Measurements from ENCODE around the gene BANP.

BANP gene

GRCh38 chr16:87945351-87946042, 5.7 kb upstream of the BANP start:
- TF ChIP-seq CTCF (IDR thresholded peaks at IDR 0.05; ENCODE audit: extremely low read depth, missing control alignments): no peak
- no peak for DNase-seq (ENCODE audit: low spot score)

- no peak for DNase-seq (ENCODE audit: low spot score)
- TF ChIP-seq CTCF (IDR thresholded peaks at IDR 0.05; ENCODE audit: extremely low read depth, missing control alignments): no peak
Measured at GRCh38 chr16:87946596-87947347, 4.5 kb upstream of the BANP start.

GRCh38 chr16:87947356-87948118, 3.7 kb upstream of the BANP start:
- TF ChIP-seq CTCF (IDR thresholded peaks at IDR 0.05; ENCODE audit: extremely low read depth, missing control alignments): no peak
- DNase-seq (ENCODE audit: low spot score): no peak

- no peak for TF ChIP-seq CTCF (IDR thresholded peaks at IDR 0.05; ENCODE audit: extremely low read depth, missing control alignments)
- DNase-seq (ENCODE audit: low spot score): no peak
Measured at GRCh38 chr16:87948119-87948545, 3.1 kb upstream of the BANP start.

GRCh38 chr16:87948735-87949070, 2.5 kb upstream of the BANP start:
- no peak for TF ChIP-seq CTCF (IDR thresholded peaks at IDR 0.05; ENCODE audit: extremely low read depth, missing control alignments)
- no peak for DNase-seq (ENCODE audit: low spot score)

- no peak for DNase-seq (ENCODE audit: low spot score)
- TF ChIP-seq CTCF (IDR thresholded peaks at IDR 0.05; ENCODE audit: extremely low read depth, missing control alignments): no peak
Measured at GRCh38 chr16:87949071-87949744, 2.0 kb upstream of the BANP start.

Measured in GM20000 (cell line).